ENCODE data around the gene SNX33. TPM values are rescaled to one million over a fixed set of nuclear protein-coding genes. Genes with fewer than 3 reads are reported as not detected.

The SNX33 gene
- total and polyA plus RNA-seq, 2 of the 13 experiments (the other 11 are each of a cell fraction or from before 2014, with no cell fraction given), result 11.0 to 11.6 TPM

DNA sequence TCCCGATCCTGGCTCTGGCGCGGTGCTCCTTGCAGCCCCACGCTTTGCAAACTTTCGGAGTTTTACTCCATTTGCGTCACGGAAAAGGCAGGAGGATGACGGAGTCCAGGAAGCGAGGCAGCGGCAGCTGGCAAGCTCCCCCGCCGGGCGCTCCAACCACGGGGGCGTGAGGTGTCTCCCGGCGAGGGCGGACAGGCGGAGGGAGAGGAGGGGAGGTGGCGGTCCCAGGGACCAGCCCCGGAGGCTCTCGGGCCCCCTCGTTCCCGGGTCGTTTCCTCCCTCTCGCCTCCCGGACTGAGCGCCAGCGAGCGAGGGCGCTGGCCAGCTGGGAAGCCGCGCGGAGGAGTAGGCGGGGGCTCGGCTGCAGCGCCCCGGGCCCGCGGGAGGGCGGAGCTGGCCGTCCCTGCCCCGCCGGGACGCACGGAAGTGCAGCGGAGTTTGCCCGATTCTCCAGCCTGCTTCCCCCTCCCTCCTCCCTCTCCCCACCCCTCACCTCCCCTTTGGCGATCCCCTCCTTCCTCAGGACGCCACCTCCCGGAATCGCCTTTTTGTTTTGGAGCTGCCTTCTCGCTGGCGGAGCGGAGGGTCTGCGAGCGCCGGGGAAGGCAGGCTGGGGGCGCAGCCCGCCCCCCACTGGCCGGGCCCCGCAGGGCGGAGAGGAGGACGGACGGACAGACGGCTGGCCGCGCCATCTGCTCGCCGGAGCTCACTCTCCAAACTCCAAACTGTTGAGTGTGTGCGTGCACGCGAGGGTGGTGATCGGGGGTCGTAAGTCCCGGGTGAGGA lies at the start of gene SNX33 (continued):
- TF ChIP-seq PAXIP1 (CRISPR knock-in tag; conservative IDR thresholded peaks at IDR 0.05) (peak; percentile 58), PRPF4 (IDR thresholded peaks at IDR 0.05; ENCODE audit: low read depth, low read length, poor library complexity, severe bottlenecking) (no peak), ZNF331 (CRISPR knock-in tag; IDR thresholded peaks at IDR 0.05) (no peak), MLX (CRISPR knock-in tag; IDR thresholded peaks at IDR 0.05) (no peak), ZNF24 (IDR thresholded peaks at IDR 0.05) (no peak), ZNF224 (CRISPR knock-in tag; IDR thresholded peaks at IDR 0.05) (peak; percentile 25; the same call in 1 of the 2 replicates), ZNF34 (CRISPR knock-in tag; IDR thresholded peaks at IDR 0.05; ENCODE audit: borderline replicate concordance) (no peak), TARDBP (CRISPR knock-in tag; IDR thresholded peaks at IDR 0.05) (peak; percentile 75), GATAD2A (CRISPR knock-in tag; IDR thresholded peaks at IDR 0.05) (no peak), SALL2 (CRISPR knock-in tag; IDR thresholded peaks at IDR 0.05) (no peak), ETV5 (CRISPR knock-in tag; IDR thresholded peaks at IDR 0.05; ENCODE audit: borderline replicate concordance) (peak; percentile 54; the same call in 1 of the 2 replicates), NRL (CRISPR knock-in tag; IDR thresholded peaks at IDR 0.05; ENCODE audit: borderline replicate concordance) (no peak), ZNF142 (CRISPR knock-in tag; IDR thresholded peaks at IDR 0.05) (no peak; the same call in 1 of the 2 replicates)
- TF ChIP-seq, protein P1, sequence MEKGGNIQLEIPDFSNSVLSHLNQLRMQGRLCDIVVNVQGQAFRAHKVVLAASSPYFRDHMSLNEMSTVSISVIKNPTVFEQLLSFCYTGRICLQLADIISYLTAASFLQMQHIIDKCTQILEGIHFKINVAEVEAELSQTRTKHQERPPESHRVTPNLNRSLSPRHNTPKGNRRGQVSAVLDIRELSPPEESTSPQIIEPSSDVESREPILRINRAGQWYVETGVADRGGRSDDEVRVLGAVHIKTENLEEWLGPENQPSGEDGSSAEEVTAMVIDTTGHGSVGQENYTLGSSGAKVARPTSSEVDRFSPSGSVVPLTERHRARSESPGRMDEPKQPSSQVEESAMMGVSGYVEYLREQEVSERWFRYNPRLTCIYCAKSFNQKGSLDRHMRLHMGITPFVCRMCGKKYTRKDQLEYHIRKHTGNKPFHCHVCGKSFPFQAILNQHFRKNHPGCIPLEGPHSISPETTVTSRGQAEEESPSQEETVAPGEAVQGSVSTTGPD (CRISPR knock-in tag; IDR thresholded peaks at IDR 0.05), result no peak
- TF ChIP-seq, protein P2, sequence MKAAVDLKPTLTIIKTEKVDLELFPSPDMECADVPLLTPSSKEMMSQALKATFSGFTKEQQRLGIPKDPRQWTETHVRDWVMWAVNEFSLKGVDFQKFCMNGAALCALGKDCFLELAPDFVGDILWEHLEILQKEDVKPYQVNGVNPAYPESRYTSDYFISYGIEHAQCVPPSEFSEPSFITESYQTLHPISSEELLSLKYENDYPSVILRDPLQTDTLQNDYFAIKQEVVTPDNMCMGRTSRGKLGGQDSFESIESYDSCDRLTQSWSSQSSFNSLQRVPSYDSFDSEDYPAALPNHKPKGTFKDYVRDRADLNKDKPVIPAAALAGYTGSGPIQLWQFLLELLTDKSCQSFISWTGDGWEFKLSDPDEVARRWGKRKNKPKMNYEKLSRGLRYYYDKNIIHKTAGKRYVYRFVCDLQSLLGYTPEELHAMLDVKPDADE (CRISPR knock-in tag; IDR thresholded peaks at IDR 0.05), result 0 out of 2 replicates have a peak, but pooled peaks have one; percentile 45
